Gastrocnemius medialis (tissue), 4 donors: ENCODE results near the gene ATAD3C. TPM values are rescaled to one million over a fixed set of nuclear protein-coding genes. Genes with fewer than 3 reads are reported as not detected.
"Not testable (repeated sequence)": the region's sequence is repeated elsewhere in the genome, so short reads cannot be mapped to it uniquely, and the experiment has no call there.

Experiments used
- ATAC-seq, 2 donors: fragments of 150-250 bp; one replicate each; pipeline ENCODE4 v1.9.1; 2016
- DNase-seq, 2 donors: peaks; one replicate each; pipeline ENCODE4 v3.0.0-alpha.2; 2019
- H3K27ac ChIP-seq, 4 donors: fragments of 200-600 bp; sonication (generic); 1 replicate in 1 of 4; 2 replicates in 3 of 4; pipeline ENCODE4 v1.5.1; 2016 to 2018; ENCODE audit warnings: mild to moderate bottlenecking in 2 of 4, moderate library complexity in 1 of 4
- H3K27me3 ChIP-seq, 3 donors: fragments of 200-600 bp; sonication (generic) in 2 of 3; 1 replicate in 1 of 3; 2 replicates in 2 of 3; pipeline versions ENCODE4 v1.5.1 to v1.6.0; 2016 to 2019; ENCODE audit warnings: mild to moderate bottlenecking in 1 of 3, moderate library complexity in 1 of 3
- H3K36me3 ChIP-seq, 2 donors: fragments of 200-600 bp; sonication (generic) in 1 of 2; one replicate each; pipeline ENCODE4 v1.5.1; 2017 to 2018
- H3K4me1 ChIP-seq, 2 donors: fragments of 200-600 bp; sonication (generic) in 1 of 2; one replicate each; pipeline ENCODE4 v1.5.1; 2016 to 2017; ENCODE audit warnings: mild to moderate bottlenecking in 2 of 2
- H3K4me3 ChIP-seq, 4 donors: fragments of 200-600 bp; sonication (generic) in 3 of 4; 1 replicate in 1 of 4; 2 replicates in 3 of 4; pipeline ENCODE4 v1.5.1; 2016 to 2019; ENCODE audit warnings: mild to moderate bottlenecking in 2 of 4
- H3K9me3 ChIP-seq, 3 donors: fragments of 200-600 bp; sonication (generic) in 2 of 3; 1 replicate in 1 of 3; 2 replicates in 2 of 3; pipeline ENCODE4 v1.5.1; 2016 to 2019
- POLR2A ChIP-seq, 2 donors: fragments of 450-650 bp; IDR thresholded peaks; one replicate each; pipeline ENCODE4 v1.6.1; 2017; ENCODE audit warnings: antibody characterized with exemption in 2 of 2, mild to moderate bottlenecking in 2 of 2, moderate library complexity in 2 of 2
- in situ Hi-C, 4 donors: fragments of 200-750 bp; cut with MboI; loops; one replicate each; pipeline versions ENCODE4 v1.15.0 to v1.8.0; 2017; ENCODE audit warnings: low sequenced_read_pairs in 4 of 4
- intact Hi-C: fragments of 100-400 bp; cut with DNase I; formaldehyde crosslinking; loops from one replicate; pipeline ENCODE4 v1.15.1; 2023; ENCODE audit warnings: low total_unique reads
- total RNA-seq, 4 donors: library from RNA; depleted of rRNA; stranded (reverse); fragments of >200 nt; gene quantifications; one replicate each; pipeline versions ENCODE4 v1.1.0 to v1.2.3, GENCODE V29; 2016
- TF ChIP-seq, protein P1 (sequence below), 5 experiments: fragments of 450-650 bp in 3 of 5; fragments of 200-600 bp in 2 of 5; sonication (generic) in 2 of 5; IDR thresholded peaks in 4 of 5; conservative IDR thresholded peaks in 1 of 5; 1 replicate in 4 of 5; 2 replicates in 1 of 5; pipeline ENCODE4 v1.5.1; 2016 to 2019; ENCODE audit warnings: antibody characterized with exemption in 5 of 5, mild to moderate bottlenecking in 3 of 5, moderate library complexity in 3 of 5

ATAD3C gene
- total RNA-seq, 4 donors from 2014 or later = 0.07 TPM; not detected in 3

GRCh38 chr1:1428174-1428573, 21.3 kb upstream of the ATAD3C start:
- intact Hi-C loops = no loop called here
- H3K9me3 ChIP-seq = no peaks in the 10 kb centered on the region
- in situ Hi-C loops = no loop called here

DNA sequence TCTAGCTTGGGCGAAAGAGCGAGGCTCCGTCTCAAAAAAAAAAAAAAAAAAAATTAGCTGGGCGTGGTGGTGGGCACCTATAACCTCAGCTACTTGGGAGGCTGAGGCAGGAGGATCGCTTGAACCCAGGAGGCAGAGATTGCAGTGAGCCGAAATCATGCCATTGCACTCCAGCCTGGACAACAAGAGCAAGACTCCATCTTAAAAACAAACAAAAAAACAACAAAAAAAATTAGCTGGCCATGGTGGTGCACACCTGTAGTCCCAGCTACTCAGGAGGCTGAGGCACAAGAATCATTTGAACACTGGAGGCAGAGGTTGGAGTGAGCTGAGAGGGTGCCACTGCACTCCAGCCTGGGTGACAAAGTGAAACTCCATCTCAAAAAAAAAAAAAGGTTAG, 20.5 kb upstream of the ATAD3C start:
- DNase-seq, in situ Hi-C loops, H3K4me3 ChIP-seq, ATAC-seq, H3K27me3 ChIP-seq, H3K36me3 ChIP-seq, intact Hi-C loops, H3K9me3 ChIP-seq: not testable (repeated sequence)
- Histone ChIP-seq H3K4me1 (peaks cover 26 to 40% of the 10 kb centered on the region in 2 donors), H3K27ac (peak overlapping the region in 3 of 4 donors; percentile 76 to 81 (median 78))

More at GRCh38 chr1:1428174-1428573, 21.3 kb upstream of the ATAD3C start:
- DNase-seq (no peak), ATAC-seq (no peak)
- peaks cover 21 to 34% of the 10 kb centered on the region in 2 donors for H3K4me1 ChIP-seq
- peak overlapping the region in 2 of 4 donors; percentile 43 to 50 for H3K27ac ChIP-seq
- TF ChIP-seq POLR2A (IDR thresholded peaks at IDR 0.05) = no peak
- TF ChIP-seq, protein P1, sequence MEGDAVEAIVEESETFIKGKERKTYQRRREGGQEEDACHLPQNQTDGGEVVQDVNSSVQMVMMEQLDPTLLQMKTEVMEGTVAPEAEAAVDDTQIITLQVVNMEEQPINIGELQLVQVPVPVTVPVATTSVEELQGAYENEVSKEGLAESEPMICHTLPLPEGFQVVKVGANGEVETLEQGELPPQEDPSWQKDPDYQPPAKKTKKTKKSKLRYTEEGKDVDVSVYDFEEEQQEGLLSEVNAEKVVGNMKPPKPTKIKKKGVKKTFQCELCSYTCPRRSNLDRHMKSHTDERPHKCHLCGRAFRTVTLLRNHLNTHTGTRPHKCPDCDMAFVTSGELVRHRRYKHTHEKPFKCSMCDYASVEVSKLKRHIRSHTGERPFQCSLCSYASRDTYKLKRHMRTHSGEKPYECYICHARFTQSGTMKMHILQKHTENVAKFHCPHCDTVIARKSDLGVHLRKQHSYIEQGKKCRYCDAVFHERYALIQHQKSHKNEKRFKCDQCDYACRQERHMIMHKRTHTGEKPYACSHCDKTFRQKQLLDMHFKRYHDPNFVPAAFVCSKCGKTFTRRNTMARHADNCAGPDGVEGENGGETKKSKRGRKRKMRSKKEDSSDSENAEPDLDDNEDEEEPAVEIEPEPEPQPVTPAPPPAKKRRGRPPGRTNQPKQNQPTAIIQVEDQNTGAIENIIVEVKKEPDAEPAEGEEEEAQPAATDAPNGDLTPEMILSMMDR (IDR thresholded peaks at IDR 0.05 in 4 of 5, conservative IDR thresholded peaks at IDR 0.05 in 1 of 5) = no peak
- H3K4me3 ChIP-seq = no peak overlapping the region
- H3K36me3 ChIP-seq = no peaks in the 10 kb centered on the region
- peaks cover 2 to 9% (median 4%) of the 10 kb centered on the region in 3 donors for H3K27me3 ChIP-seq

DNA sequence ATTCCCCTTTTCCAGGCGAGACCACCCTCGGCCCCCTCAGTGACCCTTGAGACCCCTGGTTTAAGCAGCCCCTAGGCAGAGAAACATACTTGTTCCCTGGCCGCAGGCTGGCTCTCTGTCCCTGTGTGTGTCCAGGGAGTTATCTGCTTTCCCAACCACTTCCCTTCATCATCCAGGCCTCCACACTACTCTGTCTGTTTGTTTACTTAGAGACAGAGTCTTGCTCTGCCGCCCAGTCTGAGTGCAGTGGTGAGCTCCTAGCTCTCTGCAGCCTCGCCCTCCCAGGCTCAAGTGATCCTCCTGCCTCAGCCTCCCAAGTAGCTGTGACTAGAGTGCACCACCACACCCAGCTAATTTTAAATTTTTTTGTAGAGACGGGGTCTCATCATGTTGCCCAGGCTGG, 19.8 kb upstream of the ATAD3C start:
- H3K27me3 ChIP-seq = peaks cover 2 to 9% (median 4%) of the 10 kb centered on the region in 3 donors
- H3K27ac ChIP-seq = peak overlapping the region; percentile 76 to 81 (median 78)
- DNase-seq (no peak), ATAC-seq (peak in 1 of 2 donors; percentile 37)
- H3K4me1 ChIP-seq = peaks cover 30 to 44% of the 10 kb centered on the region in 2 donors
- in situ Hi-C loops = no loop called here
- H3K9me3 ChIP-seq = no peaks in the 10 kb centered on the region
- intact Hi-C loops = no loop called here
- H3K4me3 ChIP-seq = peak overlapping the region in 1 of 4 donors; percentile 45
- no peak for TF ChIP-seq POLR2A (IDR thresholded peaks at IDR 0.05)
- TF ChIP-seq, protein P1 (IDR thresholded peaks at IDR 0.05 in 4 of 5, conservative IDR thresholded peaks at IDR 0.05 in 1 of 5) = no peak
- no peaks in the 10 kb centered on the region for H3K36me3 ChIP-seq

DNA sequence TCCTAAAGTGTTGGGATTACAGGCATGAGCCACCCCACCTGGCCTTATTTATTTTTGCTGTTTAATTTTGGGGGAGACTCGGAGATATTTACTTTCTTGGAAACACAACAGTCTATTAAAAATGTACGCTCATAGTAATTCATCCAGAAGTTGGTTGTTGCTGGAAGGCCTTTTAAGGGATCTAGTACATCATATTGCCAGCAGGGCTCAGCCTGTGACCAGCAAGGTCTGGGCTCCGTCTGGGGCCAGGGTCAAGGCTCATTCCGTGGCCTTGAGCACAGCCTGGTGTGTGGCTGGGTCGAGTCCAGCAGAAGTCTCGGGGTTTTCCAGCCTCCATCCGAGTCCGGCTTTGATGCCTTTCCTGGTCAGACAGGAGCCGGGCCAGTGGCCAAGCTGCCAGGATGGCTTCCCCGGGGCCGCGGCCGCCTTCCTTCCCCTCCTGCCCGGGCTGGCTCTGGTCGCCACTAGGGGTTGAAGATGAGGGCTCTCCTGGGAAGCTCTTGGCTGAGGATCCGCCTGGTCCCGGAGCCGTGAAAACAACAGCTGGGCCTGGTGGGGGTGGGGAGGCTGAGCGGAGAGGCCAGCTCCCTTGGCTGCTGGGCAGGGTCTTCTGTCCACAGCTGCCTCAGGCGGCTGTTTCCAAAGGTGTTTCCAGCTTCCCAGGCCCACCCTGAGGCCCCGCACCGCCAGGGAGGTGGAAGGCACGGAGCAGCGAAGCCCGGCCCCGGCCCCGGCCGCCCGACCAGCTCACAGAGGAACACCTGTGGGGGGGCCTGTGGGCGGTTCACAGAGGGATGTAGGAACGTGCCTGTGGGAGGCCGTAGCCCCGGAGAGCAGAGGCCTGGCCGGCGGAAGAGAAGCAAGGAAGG, 19.1 kb upstream of the ATAD3C start:
- H3K4me1 ChIP-seq = peaks cover 32 to 51% of the 10 kb centered on the region in 2 donors
- DNase-seq (peak in 1 of 2 donors; percentile 65), ATAC-seq (peak; percentile 46 to 61)
- in situ Hi-C loops (no loop called here), intact Hi-C loops (no loop called here)
- H3K27ac ChIP-seq = peak overlapping the region; percentile 76 to 81 (median 78)
- H3K4me3 ChIP-seq = peak overlapping the region; percentile 17 to 45 (median 30)
- H3K9me3 ChIP-seq = no peaks in the 10 kb centered on the region
- peaks cover 2 to 9% (median 4%) of the 10 kb centered on the region in 3 donors for H3K27me3 ChIP-seq
- no peaks in the 10 kb centered on the region for H3K36me3 ChIP-seq
- no peak for TF ChIP-seq POLR2A (IDR thresholded peaks at IDR 0.05)
- TF ChIP-seq, protein P1 (IDR thresholded peaks at IDR 0.05 in 4 of 5, conservative IDR thresholded peaks at IDR 0.05 in 1 of 5) = peak in 2 of 5 experiments; percentile 10 to 19
